Measurements from ENCODE around the gene KXD1.

- TF ChIP-seq POLR2AphosphoS5 (IDR thresholded peaks at IDR 0.05; ENCODE audit: insufficient read depth in 1 of 2, low read depth in 1 of 2) (no peak), CTCF (IDR thresholded peaks at IDR 0.05) (no peak)
Observed at GRCh38 chr19:18609717-18610051, 52.0 kb downstream of the KXD1 start.

All from vagina (tissue), 2 donors.